Ovary (tissue), 9 donors: ENCODE measurements around the gene TPRG1L. TPM values are rescaled to one million over a fixed set of nuclear protein-coding genes. Genes with fewer than 3 reads are reported as not detected.

Experiments used
- DNase-seq, 5 donors: peaks; one replicate each; pipeline ENCODE4 v3.0.0-alpha.2; 2019 to 2020
- H3K27ac ChIP-seq, 2 donors: fragments of 200-600 bp; one replicate each; pipeline versions ENCODE4 v1.5.1 to v1.8.0; 2019 to 2022
- H3K27me3 ChIP-seq: fragments of 200-600 bp; one replicate; pipeline ENCODE4 v1.8.0; 2022
- H3K36me3 ChIP-seq: fragments of 200-600 bp; sonication (generic); one replicate; pipeline ENCODE4 v1.5.1; 2019
- H3K4me1 ChIP-seq: one replicate; pipeline ENCODE4 v1.8.1; 2013; ENCODE audit warnings: mild to moderate bottlenecking, moderate library complexity; ENCODE audit not compliant: insufficient read depth
- H3K4me3 ChIP-seq: fragments of 200-600 bp; sonication (generic); one replicate; pipeline ENCODE4 v1.5.1; 2017
- H3K9me3 ChIP-seq, 2 donors: fragments of 200-600 bp in 1 of 2; sonication (generic) in 1 of 2; one replicate each; pipeline versions ENCODE4 v1.5.1 to v1.8.1; 2013 to 2019; ENCODE audit warnings: mild to moderate bottlenecking in 1 of 2, moderate library complexity in 1 of 2
- CTCF ChIP-seq, 3 donors: fragments of 450-650 bp in 2 of 3; fragments of 200-600 bp in 1 of 3; IDR thresholded peaks; one replicate each; pipeline versions ENCODE4 v1.5.1 to v1.8.0; 2016 to 2022; ENCODE audit warnings: antibody characterized with exemption in 3 of 3, mild to moderate bottlenecking in 1 of 3
- EP300 ChIP-seq: sonication (generic); formaldehyde crosslinking; IDR thresholded peaks from one replicate; pipeline ENCODE4 v1.6.1; 2017; ENCODE audit warnings: antibody characterized with exemption
- POLR2A ChIP-seq: fragments of 450-650 bp; IDR thresholded peaks from one replicate; pipeline ENCODE4 v1.6.1; 2017; ENCODE audit warnings: antibody characterized with exemption, mild to moderate bottlenecking, moderate library complexity
- WGBS, 3 donors: extraction: QIAGEN DNeasy Blood & Tissue Kit in 1 of 3; methylation state at CpG; one replicate each; pipeline versions ENCODE4 v1.1.5 to v1.1.7; 2013 to 2017; 5-methylcytosine and 5-hydroxymethylcytosine counted together
- intact Hi-C, 4 donors: fragments of 100-400 bp; cut with DNase I; formaldehyde crosslinking; loops; one replicate each; pipeline versions ENCODE4 v1.11.0 to v1.15.1; 2022 to 2023
- polyA plus RNA-seq, 2 donors: library from polyadenylated mRNA; stranded (reverse); fragments of 200-250 nt in 1 of 2; fragments of 350-450 nt in 1 of 2; fragmentation: Illumina TruSeq in 1 of 2; extraction: RNeasy Lipid Tissue Mini Kit (QIAGEN cat#74804) in 1 of 2; gene quantifications; one replicate each; pipeline ENCODE4 v1.2.3, GENCODE V29; 2013 to 2014
- total RNA-seq, 7 donors: library from RNA; depleted of rRNA in 2 of 7; stranded (reverse); fragments of >200 nt in 2 of 7; fragmentation: NEBNext Ultra II Directional in 3 of 7; extraction: Animal tissue kit (Norgen Biotek cat#: 25700) in 3 of 7; gene quantifications; one replicate each; pipeline versions ENCODE4 v1.1.0 to v1.2.4, GENCODE V29; 2016 to 2023
- donor health status: DM: no; HTN: no; CAD: no; lungs with moderate emphysema.
- donor health status: DM: no; HTN: no; CAD: no.
- donor health status: Bipolar disorder and iron deficiency.
- donor health status: DM: yes; HTN: yes; CAD: no.
- donor health status: DM: no; HTN: no; CAD: no.
- donor health status: DM: yes; HTN: yes; CAD: no.

The TPRG1L gene
- total and polyA plus RNA-seq, 9 donors = 25.3 to 71.5 (median 44.2) TPM

GRCh38 chr1:3604468-3604974, 20.3 kb upstream of the TPRG1L start:
- no peak for DNase-seq
- H3K27ac ChIP-seq = no peak overlapping the region
- no peak overlapping the region for H3K4me3 ChIP-seq
- H3K4me1 ChIP-seq = no peaks in the 10 kb centered on the region
- 90 to 94% (median 91%) methylated on average over 8 of the region's 8 CpGs for WGBS, 3 donors
- TF ChIP-seq POLR2A (no peak), CTCF (IDR thresholded peaks at IDR 0.05) (no peak), EP300 (no peak)
- no peaks in the 10 kb centered on the region for H3K27me3 ChIP-seq
- H3K36me3 ChIP-seq = no peaks in the 10 kb centered on the region
- intact Hi-C loops = no loop called here
- no peaks in the 10 kb centered on the region for H3K9me3 ChIP-seq

GRCh38 chr1:3604997-3605823, 19.6 kb upstream of the TPRG1L start:
- Histone ChIP-seq H3K27ac (no peak overlapping the region), H3K4me3 (no peak overlapping the region), H3K9me3 (no peaks in the 10 kb centered on the region), H3K4me1 (no peaks in the 10 kb centered on the region), H3K27me3 (no peaks in the 10 kb centered on the region), H3K36me3 (no peaks in the 10 kb centered on the region)
- no peak for DNase-seq
- TF ChIP-seq EP300 = no peak
- TF ChIP-seq POLR2A = no peak
- no peak for TF ChIP-seq CTCF (IDR thresholded peaks at IDR 0.05)
- intact Hi-C loops = no loop called here
- 83 to 96% (median 88%) methylated on average over 7 of the region's 7 CpGs for WGBS, 3 donors

DNA sequence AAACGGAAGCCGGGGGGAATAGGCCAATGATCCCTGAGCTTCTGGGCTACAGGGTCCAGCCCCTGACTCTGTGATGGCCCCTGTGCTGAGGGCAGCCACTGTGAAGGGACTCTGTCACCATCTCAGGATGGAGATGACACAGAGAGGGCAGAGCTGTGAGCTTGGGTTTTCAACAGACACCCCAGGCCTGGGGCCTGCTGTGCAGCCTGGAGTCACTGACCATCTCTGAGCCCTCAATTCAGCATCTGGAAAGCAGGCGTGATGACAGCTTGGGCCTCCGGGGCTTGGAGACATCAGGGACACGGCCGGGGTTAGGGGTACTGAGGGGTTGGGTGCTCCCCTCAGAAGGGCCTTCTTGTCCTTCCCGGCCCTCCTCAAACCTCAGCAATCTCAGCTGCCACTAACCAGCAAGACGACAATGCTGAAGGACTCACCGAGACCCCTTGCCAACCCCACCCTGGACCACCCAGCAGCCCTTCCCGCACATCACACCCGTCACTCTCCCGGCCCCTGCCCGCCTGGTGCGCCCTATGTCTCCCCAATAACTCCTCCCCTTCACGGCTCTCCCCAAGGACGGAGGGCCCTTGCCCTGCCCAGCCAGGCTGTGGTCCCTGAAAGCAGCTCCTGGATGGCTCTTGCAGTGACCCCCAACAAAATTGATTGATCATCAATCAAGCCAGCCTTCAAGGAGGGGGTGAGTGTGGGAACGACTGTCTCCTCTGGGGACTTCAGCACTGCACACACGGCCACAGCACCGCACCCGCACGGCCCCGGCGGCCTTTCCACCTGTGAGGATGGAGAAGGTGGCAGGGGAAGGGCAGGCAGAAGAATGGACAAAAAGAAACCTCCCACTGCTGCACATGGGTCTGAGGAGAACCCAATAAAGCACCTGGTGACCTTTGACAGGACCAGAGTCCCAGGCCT, 17.8 kb upstream of the TPRG1L start:
- 83 to 86% (median 84%) methylated on average over 23 of the region's 23 CpGs for WGBS, 3 donors

More for the DNA sequence above, 17.8 kb upstream of the TPRG1L start:
- intact Hi-C loops = no loop called here
- no peaks in the 10 kb centered on the region for H3K9me3 ChIP-seq
- H3K4me1 ChIP-seq = peaks cover 4% of the 10 kb centered on the region
- H3K4me3 ChIP-seq = no peak overlapping the region
- H3K27me3 ChIP-seq = no peaks in the 10 kb centered on the region
- H3K36me3 ChIP-seq = no peaks in the 10 kb centered on the region
- no peak for DNase-seq
- no peak overlapping the region for H3K27ac ChIP-seq
- TF ChIP-seq CTCF (IDR thresholded peaks at IDR 0.05) (no peak), POLR2A (no peak), EP300 (no peak)
